ENCODE measurements around the gene AGAP1. TPM values are rescaled to one million over a fixed set of nuclear protein-coding genes. Genes with fewer than 3 reads are reported as not detected.

The AGAP1 gene
- total RNA-seq, 2 experiments from 2014 or later: not detected

DNA sequence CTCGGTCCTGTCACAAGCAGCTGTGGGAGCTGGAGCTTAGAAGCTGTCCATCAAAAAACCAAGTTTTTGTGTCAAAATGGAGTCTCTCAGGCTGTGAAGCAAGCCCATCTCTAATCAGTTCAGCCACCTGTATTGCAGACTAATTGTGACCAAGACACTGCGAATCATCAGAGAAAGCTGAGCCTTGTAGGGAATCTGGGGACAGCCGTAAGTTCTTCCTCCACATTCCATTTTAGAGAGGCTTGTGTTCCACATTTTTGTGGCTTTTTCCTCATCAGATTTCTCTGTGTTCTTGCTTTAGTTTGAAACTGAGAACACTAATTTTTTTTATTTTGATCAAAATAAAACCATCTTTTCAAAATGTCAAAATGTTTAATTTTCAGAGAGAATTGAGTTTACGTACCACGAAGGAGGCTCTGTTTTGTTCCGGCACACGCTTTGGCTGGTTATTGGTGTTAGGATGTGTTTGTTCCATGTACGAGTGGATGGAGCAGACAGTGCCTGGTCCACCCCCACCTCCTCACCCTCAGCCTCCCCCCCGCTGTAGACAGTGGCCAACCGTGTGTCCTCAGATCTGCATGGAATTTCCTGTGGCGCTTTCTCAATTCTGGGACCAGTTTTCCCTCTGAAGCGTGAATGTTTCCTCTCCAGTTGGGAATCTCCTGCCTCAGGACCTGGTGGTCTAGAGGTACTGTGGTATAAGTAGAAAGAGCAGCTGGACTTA, 140.8 kb downstream of the AGAP1 start:
- H3K79me2 ChIP-seq (ENCODE audit: insufficient read depth, low read depth, low read length): no peaks in the 10 kb centered on the region
- no peak overlapping the region for H3K4me2 ChIP-seq (ENCODE audit: low read length)
- H2AFZ ChIP-seq (ENCODE audit: low read length): no peak overlapping the region
- H3K4me1 ChIP-seq (ENCODE audit: insufficient read depth, low read length, poor library complexity, severe bottlenecking): no peaks in the 10 kb centered on the region
- H3K9me2 ChIP-seq (ENCODE audit: insufficient read depth, low read length): no peaks in the 10 kb centered on the region
- H4K20me1 ChIP-seq (ENCODE audit: insufficient read depth, low read length): no peaks in the 10 kb centered on the region
- intact Hi-C loops (cut with micrococcal nuclease; ENCODE audit: unreplicated experiment): no loop called here
- DNase-seq (ENCODE audit: low spot score): no peak
- H3K9me3 ChIP-seq (ENCODE audit: low read length): no peaks in the 10 kb centered on the region
- CTCF ChIA-PET (ENCODE audit: unreplicated experiment): no interaction called here
- POLR2A ChIA-PET: no interaction called here
- TF ChIP-seq, protein P1, sequence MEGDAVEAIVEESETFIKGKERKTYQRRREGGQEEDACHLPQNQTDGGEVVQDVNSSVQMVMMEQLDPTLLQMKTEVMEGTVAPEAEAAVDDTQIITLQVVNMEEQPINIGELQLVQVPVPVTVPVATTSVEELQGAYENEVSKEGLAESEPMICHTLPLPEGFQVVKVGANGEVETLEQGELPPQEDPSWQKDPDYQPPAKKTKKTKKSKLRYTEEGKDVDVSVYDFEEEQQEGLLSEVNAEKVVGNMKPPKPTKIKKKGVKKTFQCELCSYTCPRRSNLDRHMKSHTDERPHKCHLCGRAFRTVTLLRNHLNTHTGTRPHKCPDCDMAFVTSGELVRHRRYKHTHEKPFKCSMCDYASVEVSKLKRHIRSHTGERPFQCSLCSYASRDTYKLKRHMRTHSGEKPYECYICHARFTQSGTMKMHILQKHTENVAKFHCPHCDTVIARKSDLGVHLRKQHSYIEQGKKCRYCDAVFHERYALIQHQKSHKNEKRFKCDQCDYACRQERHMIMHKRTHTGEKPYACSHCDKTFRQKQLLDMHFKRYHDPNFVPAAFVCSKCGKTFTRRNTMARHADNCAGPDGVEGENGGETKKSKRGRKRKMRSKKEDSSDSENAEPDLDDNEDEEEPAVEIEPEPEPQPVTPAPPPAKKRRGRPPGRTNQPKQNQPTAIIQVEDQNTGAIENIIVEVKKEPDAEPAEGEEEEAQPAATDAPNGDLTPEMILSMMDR (conservative IDR thresholded peaks at IDR 0.05; ENCODE audit: low read length): no peak
- no peak for TF ChIP-seq EZH2phosphoT487 (IDR thresholded peaks at IDR 0.05; ENCODE audit: borderline replicate concordance, low read depth, low read length)
- no peak overlapping the region for H3K4me3 ChIP-seq (ENCODE audit: low read depth, low read length, poor library complexity, severe bottlenecking)
- no peaks in the 10 kb centered on the region for H3K36me3 ChIP-seq (ENCODE audit: insufficient read depth, low read length)
- H3K27ac ChIP-seq (ENCODE audit: low read depth, low read length, poor library complexity, severe bottlenecking): no peak overlapping the region
- no TSS peak for BruUV-seq (replicated peaks)

DNA sequence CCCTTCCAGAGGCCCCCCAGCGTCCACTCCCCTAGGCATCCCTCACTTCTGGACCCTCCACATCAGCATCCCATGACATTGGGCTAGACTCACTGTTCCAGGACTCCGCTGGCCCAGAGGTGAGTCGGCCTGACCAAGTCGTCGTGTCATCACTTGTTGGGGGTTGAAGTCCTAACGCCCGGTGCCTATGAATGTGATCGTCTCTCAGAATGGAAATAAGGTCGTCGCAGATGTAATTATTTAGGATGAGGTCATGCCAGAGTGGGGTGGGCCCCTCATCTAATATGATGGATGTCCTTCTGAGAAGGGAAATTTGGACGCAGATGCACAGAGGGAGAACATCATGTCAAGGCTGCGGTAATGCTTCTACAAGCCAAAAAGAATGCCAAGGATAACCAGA, 142.7 kb downstream of the AGAP1 start:
- intact Hi-C loops (cut with micrococcal nuclease; ENCODE audit: unreplicated experiment): no loop called here

GRCh38 chr2:235637896-235638295, 144.1 kb downstream of the AGAP1 start:
- H3K79me2 ChIP-seq (ENCODE audit: insufficient read depth, low read depth, low read length): no peaks in the 10 kb centered on the region
- intact Hi-C loops (cut with micrococcal nuclease; ENCODE audit: unreplicated experiment): no loop called here

More for the DNA sequence above, 142.7 kb downstream of the AGAP1 start:
- TF ChIP-seq EZH2phosphoT487 (IDR thresholded peaks at IDR 0.05; ENCODE audit: borderline replicate concordance, low read depth, low read length): no peak
- TF ChIP-seq, protein P1 (conservative IDR thresholded peaks at IDR 0.05; ENCODE audit: low read length): no peak
- Histone ChIP-seq H3K79me2 (ENCODE audit: insufficient read depth, low read depth, low read length) (no peaks in the 10 kb centered on the region), H3K4me1 (ENCODE audit: insufficient read depth, low read length, poor library complexity, severe bottlenecking) (no peaks in the 10 kb centered on the region), H3K4me2 (ENCODE audit: low read length) (no peak overlapping the region), H3K4me3 (ENCODE audit: low read depth, low read length, poor library complexity, severe bottlenecking) (no peak overlapping the region), H3K9me3 (ENCODE audit: low read length) (no peaks in the 10 kb centered on the region), H4K20me1 (ENCODE audit: insufficient read depth, low read length) (no peaks in the 10 kb centered on the region), H3K36me3 (ENCODE audit: insufficient read depth, low read length) (no peaks in the 10 kb centered on the region), H3K9me2 (ENCODE audit: insufficient read depth, low read length) (no peaks in the 10 kb centered on the region), H2AFZ (ENCODE audit: low read length) (no peak overlapping the region), H3K27ac (ENCODE audit: low read depth, low read length, poor library complexity, severe bottlenecking) (no peak overlapping the region)
- ChIA-PET CTCF (ENCODE audit: unreplicated experiment) (no interaction called here), POLR2A (no interaction called here)
- BruUV-seq (replicated peaks): no TSS peak
- no peak for DNase-seq (ENCODE audit: low spot score)

More at GRCh38 chr2:235637896-235638295, 144.1 kb downstream of the AGAP1 start:
- Histone ChIP-seq H3K27ac (ENCODE audit: low read depth, low read length, poor library complexity, severe bottlenecking) (no peak overlapping the region), H3K9me3 (ENCODE audit: low read length) (no peaks in the 10 kb centered on the region), H4K20me1 (ENCODE audit: insufficient read depth, low read length) (no peaks in the 10 kb centered on the region), H3K36me3 (ENCODE audit: insufficient read depth, low read length) (no peaks in the 10 kb centered on the region), H3K4me1 (ENCODE audit: insufficient read depth, low read length, poor library complexity, severe bottlenecking) (no peaks in the 10 kb centered on the region), H3K9me2 (ENCODE audit: insufficient read depth, low read length) (no peaks in the 10 kb centered on the region), H2AFZ (ENCODE audit: low read length) (no peak overlapping the region), H3K4me2 (ENCODE audit: low read length) (no peak overlapping the region), H3K4me3 (ENCODE audit: low read depth, low read length, poor library complexity, severe bottlenecking) (no peak overlapping the region)
- TF ChIP-seq, protein P1 (conservative IDR thresholded peaks at IDR 0.05; ENCODE audit: low read length): no peak
- no peak for DNase-seq (ENCODE audit: low spot score)
- ChIA-PET POLR2A (interaction anchor here (0.6 kb wide), 1 partner anchor 1623 kb away, joined by 5 read pairs; no protein-coding TSS in a partner anchor), CTCF (ENCODE audit: unreplicated experiment) (interaction anchor here (0.5 kb wide), 1 partner anchor 15 kb away, joined by 5 read pairs; no protein-coding TSS in a partner anchor)
- no TSS peak for BruUV-seq (replicated peaks)

All from OCI-LY7 (cell line).